ENCODE measurements around the gene MINK1. TPM values are rescaled to one million over a fixed set of nuclear protein-coding genes. Genes with fewer than 3 reads are reported as not detected.

Gene MINK1
- total RNA-seq, 6 donors from 2014 or later = 52.3 to 311 (median 136) TPM

GRCh38 chr17:4944163-4944553 is 111.0 kb downstream of the MINK1 start:
- H3K4me3 ChIP-seq = peak overlapping the region in 2 of 4 donors; percentile 4 to 98
- H3K27ac ChIP-seq = peak overlapping the region; percentile 97 to 100 (median 98)
- no peak for TF ChIP-seq POLR2AphosphoS5 (IDR thresholded peaks at IDR 0.05)
- no peak for TF ChIP-seq POLR2A (IDR thresholded peaks at IDR 0.05)
- TF ChIP-seq, protein P1, sequence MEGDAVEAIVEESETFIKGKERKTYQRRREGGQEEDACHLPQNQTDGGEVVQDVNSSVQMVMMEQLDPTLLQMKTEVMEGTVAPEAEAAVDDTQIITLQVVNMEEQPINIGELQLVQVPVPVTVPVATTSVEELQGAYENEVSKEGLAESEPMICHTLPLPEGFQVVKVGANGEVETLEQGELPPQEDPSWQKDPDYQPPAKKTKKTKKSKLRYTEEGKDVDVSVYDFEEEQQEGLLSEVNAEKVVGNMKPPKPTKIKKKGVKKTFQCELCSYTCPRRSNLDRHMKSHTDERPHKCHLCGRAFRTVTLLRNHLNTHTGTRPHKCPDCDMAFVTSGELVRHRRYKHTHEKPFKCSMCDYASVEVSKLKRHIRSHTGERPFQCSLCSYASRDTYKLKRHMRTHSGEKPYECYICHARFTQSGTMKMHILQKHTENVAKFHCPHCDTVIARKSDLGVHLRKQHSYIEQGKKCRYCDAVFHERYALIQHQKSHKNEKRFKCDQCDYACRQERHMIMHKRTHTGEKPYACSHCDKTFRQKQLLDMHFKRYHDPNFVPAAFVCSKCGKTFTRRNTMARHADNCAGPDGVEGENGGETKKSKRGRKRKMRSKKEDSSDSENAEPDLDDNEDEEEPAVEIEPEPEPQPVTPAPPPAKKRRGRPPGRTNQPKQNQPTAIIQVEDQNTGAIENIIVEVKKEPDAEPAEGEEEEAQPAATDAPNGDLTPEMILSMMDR (IDR thresholded peaks at IDR 0.05) = no peak
- no peak for TF ChIP-seq EP300 (IDR thresholded peaks at IDR 0.05)
- 46 to 52% methylated on average over 3 of the region's 3 CpGs for WGBS, 2 donors
- no peak for ATAC-seq (ENCODE audit: low FRiP score in 2 of 2)
- H3K36me3 ChIP-seq = peaks cover 10 to 48% (median 42%) of the 10 kb centered on the region in 4 donors
- H3K27me3 ChIP-seq = no peaks in the 10 kb centered on the region
- peak in 1 of 2 donors; percentile 63 for DNase-seq
- no peaks in the 10 kb centered on the region for H3K9me3 ChIP-seq
- H3K4me1 ChIP-seq = peaks cover 54 to 71% (median 60%) of the 10 kb centered on the region in 4 donors

GRCh38 chr17:4944554-4945175 is 111.5 kb downstream of the MINK1 start:
- no peak for DNase-seq
- ATAC-seq (ENCODE audit: low FRiP score in 2 of 2) = no peak
- no peak for TF ChIP-seq EP300 (IDR thresholded peaks at IDR 0.05)
- TF ChIP-seq, protein P1 (IDR thresholded peaks at IDR 0.05) = no peak
- TF ChIP-seq POLR2AphosphoS5 (IDR thresholded peaks at IDR 0.05) = no peak
- no peak for TF ChIP-seq POLR2A (IDR thresholded peaks at IDR 0.05)
- Histone ChIP-seq H3K36me3 (peaks cover 10 to 48% (median 42%) of the 10 kb centered on the region in 4 donors), H3K27me3 (no peaks in the 10 kb centered on the region), H3K27ac (peak overlapping the region; percentile 97 to 100 (median 98)), H3K4me3 (peak overlapping the region in 2 of 4 donors; percentile 4 to 98), H3K9me3 (no peaks in the 10 kb centered on the region), H3K4me1 (peaks cover 52 to 68% (median 59%) of the 10 kb centered on the region in 4 donors)
- WGBS, 2 donors = 50 to 56% methylated on average over 8 of the region's 8 CpGs

DNA sequence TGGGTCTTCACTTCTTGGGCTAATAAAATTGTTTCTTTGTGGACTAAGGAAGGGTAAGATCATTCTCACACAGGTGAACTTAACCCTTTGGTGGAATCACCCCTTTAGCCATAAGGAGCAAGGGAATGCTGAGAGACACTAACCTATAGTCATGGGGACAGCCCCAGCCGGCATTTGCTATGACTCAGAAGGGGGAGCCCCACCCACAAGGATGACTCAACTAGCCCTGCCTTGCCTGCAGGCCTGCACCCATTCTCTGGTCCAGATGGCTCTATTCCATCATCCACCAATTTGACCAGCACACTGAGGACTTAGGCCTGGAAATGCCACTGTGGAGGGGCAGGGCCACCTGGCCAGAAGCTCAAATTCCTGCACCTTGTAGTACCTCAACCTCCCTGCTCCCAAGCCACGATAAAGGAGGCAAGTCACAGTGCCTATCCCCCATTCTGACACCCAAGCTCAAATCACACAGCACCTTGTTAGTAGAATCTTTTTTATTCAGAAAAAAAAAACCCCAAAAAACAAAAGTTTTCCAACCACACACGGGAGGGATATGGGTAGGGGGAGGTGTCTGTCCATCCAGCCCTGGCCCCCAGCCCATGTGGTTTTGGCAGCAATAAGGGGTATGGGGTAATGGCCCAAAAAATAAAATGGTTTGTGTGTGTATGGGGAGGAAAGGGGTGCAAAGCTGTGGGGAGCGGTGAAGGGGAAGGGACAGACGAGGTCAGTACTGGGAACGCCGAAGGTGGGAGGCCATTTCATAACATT is 112.2 kb downstream of the MINK1 start:
- Histone ChIP-seq H3K4me1 (peaks cover 55 to 75% (median 64%) of the 10 kb centered on the region in 4 donors), H3K27ac (peak overlapping the region; percentile 97 to 100 (median 98)), H3K9me3 (no peaks in the 10 kb centered on the region), H3K27me3 (no peaks in the 10 kb centered on the region), H3K4me3 (peak overlapping the region; percentile 1 to 100 (median 96)), H3K36me3 (peaks cover 10 to 48% (median 42%) of the 10 kb centered on the region in 4 donors)
- 36 to 39% methylated on average over 7 of the region's 7 CpGs for WGBS, 2 donors
- ATAC-seq (ENCODE audit: low FRiP score in 2 of 2) = peak; percentile 44 to 49
- peak in 1 of 2 donors; percentile 90 for DNase-seq
- peak in 1 of 4 donors; percentile 12 for TF ChIP-seq POLR2A (IDR thresholded peaks at IDR 0.05)
- peak; percentile 24 to 67 for TF ChIP-seq POLR2AphosphoS5 (IDR thresholded peaks at IDR 0.05)
- no peak for TF ChIP-seq EP300 (IDR thresholded peaks at IDR 0.05)

DNA sequence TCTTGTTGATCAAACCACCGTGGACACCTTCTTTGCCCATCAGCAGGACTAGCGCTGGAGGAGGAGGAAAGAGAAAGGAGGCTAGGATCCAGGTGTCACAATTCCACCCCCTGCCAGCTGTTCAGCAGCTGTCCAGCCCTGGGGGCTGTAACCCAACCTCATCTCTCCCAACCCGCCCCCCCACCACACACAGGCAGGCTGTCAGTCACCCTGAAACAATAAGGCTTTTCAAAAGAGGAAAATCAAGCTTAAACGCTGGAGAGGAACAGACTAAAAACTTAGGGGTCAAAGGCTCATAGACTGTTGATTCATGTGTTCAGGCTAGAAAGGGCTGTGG is 112.8 kb downstream of the MINK1 start:
- ATAC-seq (ENCODE audit: low FRiP score in 2 of 2) (no peak), DNase-seq (no peak)
- peaks cover 10 to 48% (median 42%) of the 10 kb centered on the region in 4 donors for H3K36me3 ChIP-seq
- no peaks in the 10 kb centered on the region for H3K9me3 ChIP-seq
- H3K4me3 ChIP-seq = peak overlapping the region in 3 of 4 donors; percentile 95 to 100 (median 98)
- 31 to 39% methylated on average over 4 of the region's 4 CpGs for WGBS, 2 donors
- H3K4me1 ChIP-seq = peaks cover 57 to 77% (median 67%) of the 10 kb centered on the region in 4 donors
- no peaks in the 10 kb centered on the region for H3K27me3 ChIP-seq
- peak overlapping the region; percentile 97 to 100 (median 98) for H3K27ac ChIP-seq
- TF ChIP-seq EP300 (IDR thresholded peaks at IDR 0.05) = no peak
- no peak for TF ChIP-seq POLR2A (IDR thresholded peaks at IDR 0.05)
- TF ChIP-seq, protein P1 (IDR thresholded peaks at IDR 0.05) = no peak
- no peak for TF ChIP-seq POLR2AphosphoS5 (IDR thresholded peaks at IDR 0.05)

DNA sequence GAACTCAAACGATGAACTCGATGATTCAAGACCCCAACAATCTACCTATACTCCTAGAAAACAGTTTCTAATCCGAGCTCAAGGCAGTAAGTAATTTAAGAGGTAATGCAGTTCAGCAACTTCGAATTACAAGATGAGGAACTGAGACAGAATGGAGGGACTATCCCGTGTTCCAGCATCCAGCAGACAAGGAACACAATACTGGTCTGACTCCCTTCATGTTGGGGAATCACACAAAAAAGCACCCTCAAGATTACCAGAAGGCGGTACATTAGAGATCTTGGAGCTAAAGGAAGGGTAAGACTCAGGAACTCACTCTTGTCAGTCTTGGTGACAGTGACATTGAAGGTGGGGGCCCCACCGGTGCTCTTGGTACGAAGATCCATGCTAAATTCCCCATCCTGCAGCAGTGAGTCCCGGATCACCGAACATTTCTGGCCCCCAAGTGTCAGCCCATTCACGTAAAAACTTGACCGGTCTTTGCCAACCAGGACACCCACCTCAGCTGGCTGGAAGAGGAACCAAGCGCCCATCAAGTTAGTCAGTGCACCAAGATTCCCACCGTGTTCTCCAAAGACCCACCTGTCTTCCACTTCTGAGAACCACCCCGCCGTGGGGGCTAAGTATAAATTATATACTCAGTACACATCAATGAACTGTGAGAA is 113.3 kb downstream of the MINK1 start:
- Histone ChIP-seq H3K4me1 (peaks cover 54 to 77% (median 65%) of the 10 kb centered on the region in 4 donors), H3K27ac (peak overlapping the region; percentile 97 to 100 (median 98)), H3K27me3 (no peaks in the 10 kb centered on the region), H3K9me3 (no peaks in the 10 kb centered on the region), H3K4me3 (peak overlapping the region in 3 of 4 donors; percentile 95 to 100 (median 98)), H3K36me3 (peaks cover 10 to 48% (median 42%) of the 10 kb centered on the region in 4 donors)
- WGBS, 2 donors = 18 to 22% methylated on average over 16 of the region's 16 CpGs
- ATAC-seq (ENCODE audit: low FRiP score in 2 of 2) = no peak
- TF ChIP-seq EP300 (IDR thresholded peaks at IDR 0.05) (no peak), POLR2AphosphoS5 (IDR thresholded peaks at IDR 0.05) (no peak), POLR2A (IDR thresholded peaks at IDR 0.05) (no peak)
- TF ChIP-seq, protein P1 (IDR thresholded peaks at IDR 0.05) = no peak
- DNase-seq = no peak
